GM23248 (cell line): ENCODE results near the gene SAMD8.

Experiments
- EZH2 ChIP-seq: fragments of 200-600 bp; sonication (generic); IDR thresholded peaks from 2 replicates; pipeline ENCODE4 v1.6.1; 2018; ENCODE audit warnings: antibody characterized with exemption, mild to moderate bottlenecking; ENCODE audit not compliant: insufficient read depth, poor library complexity, severe bottlenecking
- EZH2phosphoT487 ChIP-seq: fragments of 200-600 bp; sonication (generic); IDR thresholded peaks from 2 replicates; pipeline ENCODE4 v1.6.1; 2018; ENCODE audit warnings: antibody characterized with exemption, moderate library complexity, mild to moderate bottlenecking, low read depth; ENCODE audit not compliant: insufficient read depth

DNA sequence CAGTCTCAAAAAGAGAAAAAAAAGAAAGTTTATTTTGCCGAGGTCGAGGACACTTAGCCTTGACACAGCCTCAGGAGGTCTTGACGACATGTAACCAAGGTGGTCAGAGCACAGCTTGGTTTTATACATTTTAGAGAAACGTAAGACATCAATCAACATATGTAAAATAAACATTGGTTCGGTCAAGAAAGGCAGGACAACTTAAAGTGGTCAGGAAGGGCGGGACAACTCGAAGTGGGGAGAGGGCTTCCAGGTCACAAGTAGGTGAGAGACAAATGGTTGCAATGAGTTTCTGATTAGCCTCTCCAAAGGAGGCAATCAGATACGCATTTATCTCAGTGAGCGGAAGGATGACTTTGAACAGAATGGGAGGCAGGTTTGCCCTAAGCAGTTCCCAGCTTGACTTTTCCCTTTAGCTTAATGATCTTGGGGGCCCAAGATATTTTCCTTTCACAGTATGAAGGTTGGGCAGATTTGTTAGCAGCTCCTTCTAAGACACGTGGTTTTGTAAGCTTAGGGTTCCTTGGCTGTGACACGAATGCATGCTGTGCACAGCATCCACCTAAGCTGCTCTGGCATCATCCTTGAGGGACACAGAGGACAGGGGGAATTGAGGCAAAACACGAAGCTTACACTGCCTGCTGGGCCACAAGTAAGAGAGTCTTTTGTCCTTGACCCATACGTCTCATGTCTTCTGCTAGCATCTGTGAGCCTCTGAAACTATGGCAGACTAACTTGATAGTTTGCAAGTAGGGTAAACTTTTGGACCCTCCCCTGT, 95.8 kb downstream of the SAMD8 start:
- TF ChIP-seq EZH2 (no peak), EZH2phosphoT487 (no peak)
